ENCODE results near the gene FAHD2A.
"Not testable (repeated sequence)": the region's sequence is repeated elsewhere in the genome, so short reads cannot be mapped to it uniquely, and the experiment has no call there.

FAHD2A gene

DNA sequence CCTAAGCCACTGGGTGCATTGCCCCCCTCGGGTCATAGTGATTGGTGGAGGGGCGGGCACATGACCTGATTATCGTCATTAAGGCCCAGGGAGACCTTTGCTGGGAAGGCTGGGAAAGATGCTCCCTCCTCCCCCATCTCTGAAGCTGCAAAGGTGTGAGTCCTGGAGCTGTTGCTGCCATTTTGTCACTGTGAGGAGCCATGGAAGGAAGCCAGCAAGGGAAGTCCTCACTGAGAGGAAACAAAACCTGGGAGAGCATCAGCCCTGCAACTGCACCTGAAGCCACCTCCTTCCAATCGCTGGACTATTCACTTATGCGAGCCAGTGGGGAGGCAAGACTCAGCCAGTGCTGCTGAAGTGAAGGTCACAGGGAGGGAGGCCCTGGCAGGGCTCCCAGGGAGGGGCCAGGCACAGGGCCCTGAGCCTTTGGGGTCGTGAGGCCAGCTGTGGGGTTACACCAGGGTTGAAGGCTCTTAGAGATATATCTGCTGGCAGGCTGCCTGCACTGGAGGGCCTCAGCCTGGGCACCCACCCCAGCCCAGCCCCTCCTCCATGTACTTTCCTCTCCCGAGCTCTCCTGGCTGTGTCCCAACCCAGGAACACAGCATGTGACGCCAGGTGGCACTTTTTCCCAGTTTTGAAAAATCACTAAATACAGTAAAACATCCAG is 10.7 kb upstream of the FAHD2A start:
- no peak for DNase-seq

- no peak for DNase-seq
These were observed 10.2 kb upstream of the FAHD2A start for GRCh38 chr2:95392320-95392719.

DNA sequence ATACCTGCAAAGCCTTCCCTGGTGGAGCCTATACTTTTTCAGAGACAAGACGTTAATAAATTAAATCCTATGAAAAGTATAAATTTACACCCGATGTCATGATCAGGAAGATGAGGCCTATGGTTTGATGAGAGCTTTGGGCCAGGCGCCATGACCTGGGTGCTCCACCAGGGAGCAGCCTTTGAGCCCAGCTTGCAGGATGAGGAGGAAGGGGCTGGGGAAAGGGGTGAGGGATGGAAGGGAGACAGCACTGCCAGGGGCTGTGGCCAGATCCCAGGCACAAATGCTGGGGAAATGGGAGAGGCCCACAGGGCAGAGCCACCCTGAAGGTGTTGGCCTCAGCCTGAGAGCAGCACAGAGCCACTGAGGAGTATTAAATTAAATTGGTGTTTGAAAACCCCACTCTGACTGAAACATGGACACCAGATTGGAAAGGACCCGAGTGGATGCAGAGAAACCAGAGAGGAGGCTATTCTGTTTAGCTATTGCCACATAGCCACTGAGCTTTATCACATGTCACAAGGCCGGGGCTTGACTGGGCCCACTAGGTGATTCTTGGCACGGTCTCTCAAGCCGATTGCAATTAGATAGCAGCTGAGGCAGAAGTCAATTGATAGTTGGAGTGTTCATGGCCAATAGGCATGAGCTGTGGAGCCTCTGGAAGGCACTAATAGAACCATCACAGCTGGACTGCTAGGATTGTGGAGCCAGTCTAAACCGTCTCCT is 9.6 kb upstream of the FAHD2A start:
- no peak for DNase-seq

- DNase-seq, result no peak
These were observed 8.6 kb upstream of the FAHD2A start for GRCh38 chr2:95393901-95394300.

DNA sequence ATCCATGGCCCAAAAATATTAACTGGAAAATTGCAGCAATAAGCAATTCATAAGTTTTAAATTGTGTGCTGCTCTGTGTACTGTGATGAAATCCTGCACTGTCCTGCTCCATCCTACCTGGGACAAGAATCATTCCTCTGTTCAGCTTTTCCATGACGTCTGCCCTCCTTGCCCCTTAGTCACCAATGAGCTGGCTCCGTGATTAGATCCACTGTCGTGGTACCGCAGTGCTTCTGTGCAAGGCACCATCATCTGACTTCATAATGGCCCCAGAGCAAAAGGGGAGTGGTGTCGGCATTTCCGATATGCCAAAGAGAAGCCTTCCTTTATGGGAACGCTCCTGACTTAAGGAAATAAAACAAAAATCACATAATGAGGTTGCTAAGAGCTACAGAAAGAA is 3.4 kb upstream of the FAHD2A start:
- DNase-seq, result no peak

- no peak for DNase-seq
These were observed 1.0 kb upstream of the FAHD2A start for GRCh38 chr2:95401480-95401879.

- DNase-seq, result not testable (repeated sequence)
These were observed 521 bp upstream of the FAHD2A start for GRCh38 chr2:95402004-95402369.

DNA sequence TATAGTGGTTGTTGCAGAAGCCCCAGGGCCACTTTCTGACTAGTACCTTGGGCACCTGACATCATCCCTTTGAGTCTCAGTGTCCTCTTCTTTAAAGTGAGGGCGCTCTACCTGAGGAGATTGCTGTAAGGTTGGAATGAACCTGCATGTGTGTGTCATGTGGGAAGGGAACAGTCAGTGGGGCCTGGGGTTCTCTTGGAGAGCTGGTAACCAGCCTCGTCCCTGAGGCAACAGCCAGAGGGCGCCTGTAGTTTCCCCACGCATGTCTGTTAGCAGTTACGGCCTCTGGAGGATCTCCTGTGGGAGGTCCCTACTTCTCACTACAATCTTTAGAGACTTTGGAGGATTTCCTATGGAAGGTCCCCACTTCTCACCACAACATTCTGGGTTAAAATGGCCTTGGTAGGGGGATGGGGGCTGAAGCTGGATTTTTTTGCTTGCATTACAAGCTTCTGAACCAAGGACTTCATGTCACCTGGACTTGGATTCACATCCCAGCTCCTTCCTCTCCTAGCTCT is 755 bp downstream of the FAHD2A start:
- DNase-seq, result not testable (repeated sequence)

GRCh38 chr2:95403824-95404223 is 1.3 kb downstream of the FAHD2A start:
- not testable (repeated sequence) for DNase-seq

DNA sequence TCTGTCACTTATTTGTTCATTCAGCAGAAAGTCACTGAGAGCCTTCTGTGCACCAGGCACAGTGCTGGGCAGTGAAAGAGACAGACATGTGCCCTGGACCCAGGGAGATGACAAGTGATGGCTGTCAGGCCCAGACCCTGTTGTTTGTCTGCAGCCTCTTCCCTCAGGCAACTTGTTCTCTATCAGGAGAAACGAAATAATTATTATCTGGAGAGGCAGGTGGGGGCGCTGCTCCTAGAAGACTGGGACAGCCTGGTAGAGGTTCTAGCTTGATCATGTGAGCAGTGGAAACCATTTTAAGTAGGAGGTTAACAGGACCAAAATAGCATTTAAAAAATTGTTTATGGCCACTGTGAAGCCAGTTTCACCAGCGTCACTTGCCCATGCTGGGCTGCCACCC is 2.2 kb downstream of the FAHD2A start:
- not testable (repeated sequence) for DNase-seq

- not testable (repeated sequence) for DNase-seq
These were observed 8.7 kb downstream of the FAHD2A start for GRCh38 chr2:95411239-95411638.

DNA sequence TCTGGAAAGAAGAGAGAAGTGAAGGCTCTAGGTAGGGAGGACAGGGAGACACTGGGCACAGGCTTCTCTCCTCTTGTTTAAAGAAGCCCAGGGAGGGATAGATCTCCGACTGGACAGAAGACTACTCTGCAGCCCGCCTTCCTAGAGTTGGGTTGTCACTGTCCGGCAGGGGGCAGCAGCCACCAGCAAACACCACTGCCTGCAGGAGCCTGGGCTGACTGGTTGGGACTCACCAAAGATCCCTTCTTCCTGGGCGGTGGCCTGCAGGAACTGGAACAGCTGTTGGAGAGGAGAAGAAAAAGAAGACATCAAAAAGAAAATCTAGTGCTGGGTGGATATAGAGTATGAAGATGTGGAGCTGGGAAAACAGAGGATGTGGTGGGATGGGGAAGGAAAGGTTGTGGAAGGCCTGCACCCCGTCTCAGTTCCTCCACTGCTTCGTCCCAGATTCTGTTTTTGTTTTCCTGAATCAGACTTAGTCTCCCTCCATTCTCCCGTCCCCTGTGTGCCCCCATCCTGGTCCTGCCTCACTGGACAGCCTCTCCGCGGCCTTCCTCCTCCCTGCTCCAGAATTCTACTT is 11.6 kb downstream of the FAHD2A start:
- peak; percentile 12 to 83 for DNase-seq

GRCh38 chr2:95415138-95415537 is 12.6 kb downstream of the FAHD2A start:
- DNase-seq, result not testable (repeated sequence)

GRCh38 chr2:95415561-95415960 is 13.1 kb downstream of the FAHD2A start:
- DNase-seq, result not testable (repeated sequence)

DNA sequence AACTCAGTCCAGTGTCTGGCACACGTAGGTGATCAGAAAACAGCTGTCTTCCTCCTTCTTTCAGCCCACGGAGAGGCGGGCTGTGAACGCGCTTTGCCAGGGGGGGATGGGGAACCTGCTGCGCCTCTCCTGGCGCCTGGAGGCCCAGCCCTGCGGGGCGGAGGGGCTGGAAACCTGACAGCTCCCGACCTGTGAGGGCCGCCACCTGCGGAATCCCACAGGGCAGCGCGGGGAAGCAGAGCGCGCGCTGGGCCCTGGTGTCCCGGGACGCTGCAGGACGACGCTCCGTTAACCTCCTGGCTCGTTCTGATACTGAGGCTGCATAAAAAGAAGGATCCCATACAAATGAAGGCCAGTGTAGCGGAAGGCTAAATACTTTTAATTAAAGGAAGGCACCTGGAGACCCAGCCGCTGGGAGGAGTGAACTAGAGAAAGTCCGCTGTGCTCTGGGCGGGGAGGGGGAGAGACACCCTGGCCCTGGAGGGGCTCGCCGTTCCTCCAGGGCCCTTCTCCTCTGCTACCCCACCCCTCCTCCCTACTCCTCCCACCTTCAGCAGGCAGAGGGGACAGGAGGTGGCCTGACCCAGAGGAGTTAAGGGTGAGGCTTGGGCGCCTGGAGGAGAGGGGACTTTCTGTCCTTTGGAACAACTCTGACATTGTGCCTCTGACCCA is 24.8 kb downstream of the FAHD2A start:
- DNase-seq, result not testable (repeated sequence)

GRCh38 chr2:95429748-95430467 is 27.4 kb downstream of the FAHD2A start:
- not testable (repeated sequence) for DNase-seq

DNA sequence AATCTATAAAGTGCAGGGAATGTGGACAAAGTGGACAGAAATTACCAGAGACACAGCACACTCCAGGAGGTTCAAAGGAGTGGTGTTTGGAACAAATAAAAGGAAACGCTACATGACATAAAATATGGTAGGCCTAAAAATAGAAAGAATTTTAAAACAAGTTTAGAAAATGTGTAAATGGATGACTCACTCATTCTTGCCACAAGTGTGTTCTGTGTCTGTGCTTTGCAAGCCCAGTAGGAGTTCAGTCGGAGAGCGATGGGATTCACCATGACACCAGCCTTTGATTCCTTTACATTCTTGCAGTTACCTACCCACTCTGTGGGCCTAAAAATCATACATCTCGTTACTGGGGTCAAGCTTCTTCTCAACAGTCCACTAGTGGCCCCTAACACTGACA is 30.9 kb downstream of the FAHD2A start:
- DNase-seq, result not testable (repeated sequence)

- not testable (repeated sequence) for DNase-seq
These were observed 31.5 kb downstream of the FAHD2A start for GRCh38 chr2:95433973-95434372.

DNA sequence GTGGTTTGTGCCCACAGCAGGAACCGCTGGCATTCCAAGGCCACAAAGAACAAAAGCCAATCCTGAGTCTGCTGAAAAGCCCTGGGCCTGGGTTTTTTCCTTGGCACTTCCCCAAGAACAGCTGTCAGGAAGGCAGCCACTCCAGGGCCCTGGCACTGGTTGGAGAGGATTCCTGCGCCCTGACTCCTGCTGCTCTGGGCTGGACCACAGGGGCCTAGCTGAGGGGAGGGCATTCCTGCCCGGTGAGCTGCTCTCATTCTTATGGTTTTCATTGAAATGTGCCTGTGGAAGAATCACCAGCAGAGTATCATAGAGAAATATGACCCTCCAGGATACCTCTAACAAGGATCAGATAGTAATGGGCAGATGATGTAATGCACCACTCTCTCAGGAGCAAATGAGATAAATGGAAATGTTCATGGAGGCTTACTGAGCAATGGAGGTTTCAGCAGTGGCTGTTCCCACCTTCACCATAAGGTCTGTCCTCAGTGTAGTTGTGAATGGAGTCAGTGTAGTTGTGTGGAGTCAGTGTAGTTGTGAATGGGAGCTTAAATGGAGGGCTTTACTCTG is 32.1 kb downstream of the FAHD2A start:
- not testable (repeated sequence) for DNase-seq

GRCh38 chr2:95435162-95435871 is 32.8 kb downstream of the FAHD2A start:
- not testable (repeated sequence) for DNase-seq

DNA sequence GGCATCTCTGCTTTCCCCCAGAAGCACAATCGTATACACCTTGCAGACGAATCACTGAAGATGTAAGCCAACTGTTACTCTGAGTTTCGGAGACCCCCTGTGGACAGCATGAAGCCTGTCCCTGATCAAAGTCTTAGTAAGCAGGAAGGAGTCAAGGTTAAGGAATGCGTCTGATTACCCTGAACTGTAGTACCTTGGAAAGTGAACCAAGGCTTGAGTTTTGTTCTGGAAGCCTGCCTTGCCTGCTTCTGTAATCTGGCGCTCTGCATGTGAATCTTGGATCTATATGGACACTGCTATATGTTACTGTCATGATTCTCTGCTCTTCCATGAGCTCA is 33.3 kb downstream of the FAHD2A start:
- not testable (repeated sequence) for DNase-seq
